Thymus (tissue), 14 donors: ENCODE data around the gene SPIN1. TPM values are rescaled to one million over a fixed set of nuclear protein-coding genes. Genes with fewer than 3 reads are reported as not detected.
"Not testable (repeated sequence)": the region's sequence is repeated elsewhere in the genome, so short reads cannot be mapped to it uniquely, and the experiment has no call there.

Source experiments
- DNase-seq, 9 donors: peaks; one replicate each; pipeline ENCODE4 v3.0.0-alpha.2; 2013; ENCODE audit warnings: low spot score in 9 of 9, low read depth in 6 of 9, missing footprints in 1 of 9
- H3K27ac ChIP-seq, 2 donors: one replicate each; pipeline ENCODE4 v1.5.1; 2013; ENCODE audit warnings: control low read depth in 1 of 2, low read depth in 1 of 2, low read length in 1 of 2, mild to moderate bottlenecking in 1 of 2, moderate library complexity in 1 of 2
- H3K27me3 ChIP-seq, 2 donors: one replicate each; pipeline ENCODE4 v1.5.1; 2013; ENCODE audit warnings: low read length in 1 of 2; ENCODE audit not compliant: control insufficient read depth in 2 of 2, insufficient read depth in 1 of 2
- H3K36me3 ChIP-seq, 2 donors: one replicate each; pipeline ENCODE4 v1.5.1; 2013; ENCODE audit warnings: low read length in 1 of 2, mild to moderate bottlenecking in 1 of 2, moderate library complexity in 1 of 2; ENCODE audit not compliant: control insufficient read depth in 2 of 2, insufficient read depth in 2 of 2
- H3K4me1 ChIP-seq, 2 donors: one replicate each; pipeline ENCODE4 v1.5.1; 2013; ENCODE audit warnings: low read length in 2 of 2; ENCODE audit not compliant: control insufficient read depth in 2 of 2, insufficient read depth in 2 of 2
- H3K4me3 ChIP-seq, 2 donors: one replicate each; pipeline ENCODE4 v1.5.1; 2013; ENCODE audit warnings: low read length in 2 of 2, control low read depth in 1 of 2, mild to moderate bottlenecking in 1 of 2
- H3K9me3 ChIP-seq, 2 donors: one replicate each; pipeline ENCODE4 v1.5.1; 2013; ENCODE audit warnings: low read length in 1 of 2, mild to moderate bottlenecking in 1 of 2; ENCODE audit not compliant: control insufficient read depth in 2 of 2, insufficient read depth in 1 of 2
- WGBS: extraction: QIAGEN DNeasy Blood & Tissue Kit; methylation state at CpG from one replicate; pipeline ENCODE4 v1.1.7; 2013; 5-methylcytosine and 5-hydroxymethylcytosine counted together
- long read RNA-seq, 10 donors: transcript quantifications; one replicate each; lab custom pipeline, GENCODE V29; 2026
- polyA plus RNA-seq: library from polyadenylated mRNA; stranded (reverse); fragments of 200-250 nt; gene quantifications from one replicate; pipeline ENCODE4 v1.2.3, GENCODE V29; 2013
- total RNA-seq: library from RNA; stranded (reverse); fragments of 120-200 nt; gene quantifications from one replicate; pipeline ENCODE4 v1.2.4, GENCODE V29; 2013
- donor health status: healthy.

SPIN1 gene
- total RNA-seq = 36.9 TPM
- 41.0 TPM for polyA plus RNA-seq
- long read RNA-seq, donor 1, full-length matches to known transcripts = 1 of 1 reads
- long read RNA-seq, donor 1, partial matches to known transcripts = 0 of 1 reads
- long read RNA-seq, donor 1, other reads (novel, unspliced or antisense) = 0 of 1 reads
- long read RNA-seq, donor 2 = 0 reads
- long read RNA-seq, donor 3, full-length matches to known transcripts = 11 of 11 reads
- long read RNA-seq, donor 3, partial matches to known transcripts = 0 of 11 reads
- long read RNA-seq, donor 3, other reads (novel, unspliced or antisense) = 0 of 11 reads
- long read RNA-seq, donor 4, full-length matches to known transcripts = 8 of 8 reads
- long read RNA-seq, donor 4, partial matches to known transcripts = 0 of 8 reads
- long read RNA-seq, donor 4, other reads (novel, unspliced or antisense) = 0 of 8 reads
- long read RNA-seq, donor 5, full-length matches to known transcripts = 19 of 19 reads
- long read RNA-seq, donor 5, partial matches to known transcripts = 0 of 19 reads
- long read RNA-seq, donor 5, other reads (novel, unspliced or antisense) = 0 of 19 reads
- long read RNA-seq, donor 6, full-length matches to known transcripts = 18 of 18 reads
- long read RNA-seq, donor 6, partial matches to known transcripts = 0 of 18 reads
- long read RNA-seq, donor 6, other reads (novel, unspliced or antisense) = 0 of 18 reads
- long read RNA-seq, donor 7, full-length matches to known transcripts = 13 of 18 reads
- long read RNA-seq, donor 7, partial matches to known transcripts = 5 of 18 reads
- long read RNA-seq, donor 7, other reads (novel, unspliced or antisense) = 0 of 18 reads
- long read RNA-seq, donor 8, full-length matches to known transcripts = 9 of 9 reads
- long read RNA-seq, donor 8, partial matches to known transcripts = 0 of 9 reads
- long read RNA-seq, donor 8, other reads (novel, unspliced or antisense) = 0 of 9 reads
- long read RNA-seq, donor 9, full-length matches to known transcripts = 6 of 6 reads
- long read RNA-seq, donor 9, partial matches to known transcripts = 0 of 6 reads
- long read RNA-seq, donor 9, other reads (novel, unspliced or antisense) = 0 of 6 reads
- long read RNA-seq, donor 10, full-length matches to known transcripts = 9 of 9 reads
- long read RNA-seq, donor 10, partial matches to known transcripts = 0 of 9 reads
- long read RNA-seq, donor 10, other reads (novel, unspliced or antisense) = 0 of 9 reads

DNA sequence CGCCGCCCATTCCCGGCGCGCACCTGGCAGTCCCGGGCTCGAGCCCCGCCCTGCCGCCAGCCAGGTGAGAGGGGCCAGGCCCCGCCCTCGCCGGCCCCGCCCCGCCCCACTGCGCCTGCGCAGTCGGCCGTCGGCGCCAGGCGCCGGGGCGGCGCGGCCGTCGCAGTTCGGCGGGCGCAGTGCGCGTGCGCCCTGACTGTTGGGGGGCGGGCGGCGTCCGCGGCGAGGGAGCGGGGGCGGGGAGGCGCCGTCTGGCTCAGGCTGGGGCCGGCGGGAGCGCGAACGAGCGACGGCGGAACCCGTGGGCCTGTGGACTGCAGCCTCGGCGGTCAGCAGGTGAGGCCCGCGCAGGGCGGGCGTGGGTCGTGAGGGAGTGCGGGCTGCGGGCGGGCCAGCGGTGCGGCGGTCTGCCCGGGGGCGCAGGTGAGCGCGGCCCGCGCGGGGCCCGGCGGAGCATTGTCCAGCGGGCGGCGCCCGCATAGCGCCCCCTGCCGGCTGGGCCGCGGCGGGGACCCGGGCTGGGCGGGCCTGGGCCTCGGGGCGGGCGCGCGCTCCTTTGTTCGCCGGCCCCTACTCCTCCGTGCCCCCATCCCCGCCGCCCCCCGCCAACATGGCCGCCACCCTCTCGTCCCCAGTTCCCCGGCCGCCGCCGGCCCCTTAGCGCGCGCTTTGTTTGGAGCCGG is at the start of gene SPIN1:
SPIN1 (plus strand) TSS at position 242 of the 683 bp plus-strand sequence. CDS start 38,096 bp downstream, outside the sequence.
- under 1% methylated on average over 105 of the region's 106 CpGs for WGBS
- Histone ChIP-seq H3K27me3 (no peaks in the 10 kb centered on the region), H3K36me3 (no peaks in the 10 kb centered on the region), H3K4me3 (peak within 1 kb of the TSS; percentile 76 to 97), H3K4me1 (peaks cover 14 to 16% of the 10 kb centered on the region in 2 donors), H3K27ac (peak within 1 kb of the TSS; percentile 91 to 97), H3K9me3 (no peaks in the 10 kb centered on the region)
- DNase-seq = peak; percentile 41 to 91 (median 76)

DNA sequence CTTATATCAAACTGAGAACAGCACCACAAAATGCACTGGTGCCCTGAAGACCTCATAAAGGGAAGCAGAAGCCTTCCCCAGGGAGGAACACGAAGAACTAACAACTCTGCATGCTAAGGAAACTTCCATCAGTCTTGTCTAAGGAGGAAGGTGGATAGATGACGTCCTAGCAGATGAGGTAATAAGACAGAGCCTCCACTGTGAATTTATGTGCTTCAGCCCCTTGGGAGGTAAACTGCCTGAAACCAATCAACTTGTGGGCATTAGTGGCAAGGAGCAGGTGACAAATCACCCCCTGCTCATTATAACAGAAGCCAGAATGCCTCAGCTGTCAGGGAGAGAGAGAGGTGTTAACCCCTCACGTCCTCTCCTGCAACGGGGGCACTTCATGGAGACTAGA is 48.9 kb upstream of the SPIN1 start:
- Histone ChIP-seq H3K9me3 (no peaks in the 10 kb centered on the region), H3K36me3 (no peaks in the 10 kb centered on the region), H3K4me3 (no peak overlapping the region), H3K4me1 (peaks cover 0 to 6% of the 10 kb centered on the region in 2 donors), H3K27ac (no peak overlapping the region), H3K27me3 (no peaks in the 10 kb centered on the region)
- DNase-seq = no peak
- 51% methylated on average over 4 of the region's 4 CpGs for WGBS

DNA sequence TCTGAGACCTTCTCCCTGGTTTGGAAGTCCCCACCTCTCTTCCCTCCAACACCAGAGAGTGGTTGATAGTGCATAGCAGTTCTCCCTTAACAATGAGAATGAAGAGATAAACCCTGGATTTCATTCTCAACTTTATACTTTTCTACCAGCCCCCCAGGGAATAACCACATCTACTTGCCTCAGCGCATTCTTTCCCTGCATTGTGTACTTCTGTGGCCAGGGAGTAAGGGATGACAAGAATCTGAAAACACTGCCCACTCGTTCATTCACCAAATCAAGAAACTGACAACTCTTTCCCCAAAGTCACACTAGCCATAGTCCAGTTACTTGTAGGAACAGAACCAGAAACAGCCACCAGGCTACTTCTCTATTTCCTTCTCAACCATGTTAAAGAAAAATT is 46.0 kb upstream of the SPIN1 start:
- no peak for DNase-seq
- Histone ChIP-seq H3K4me1 (peaks cover 0 to 6% of the 10 kb centered on the region in 2 donors), H3K4me3 (no peak overlapping the region), H3K27ac (no peak overlapping the region), H3K27me3 (no peaks in the 10 kb centered on the region), H3K9me3 (no peaks in the 10 kb centered on the region), H3K36me3 (no peaks in the 10 kb centered on the region)
- 91% methylated on average over 2 of the region's 2 CpGs for WGBS

DNA sequence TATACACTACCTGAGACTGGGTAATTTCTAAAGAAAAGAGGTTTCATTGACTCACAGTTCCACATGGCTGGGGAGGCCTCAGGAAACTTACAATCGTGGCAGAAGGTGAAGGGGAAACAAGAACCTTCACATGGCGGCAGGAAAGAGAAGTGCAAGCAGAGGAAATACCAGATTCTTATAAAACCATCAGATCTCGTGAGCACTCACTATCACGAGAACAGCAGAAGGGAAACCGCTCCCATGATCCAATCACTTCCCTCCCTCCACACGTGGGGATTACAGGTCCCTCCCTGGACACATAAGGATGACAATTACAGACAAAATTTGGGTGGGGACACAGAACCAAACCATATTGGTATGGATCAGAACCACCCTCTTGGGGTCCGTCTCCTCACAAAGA is 44.2 kb upstream of the SPIN1 start:
- Histone ChIP-seq H3K27me3 (no peaks in the 10 kb centered on the region), H3K9me3 (no peaks in the 10 kb centered on the region), H3K4me3 (no peak overlapping the region), H3K36me3 (no peaks in the 10 kb centered on the region), H3K27ac (no peak overlapping the region), H3K4me1 (peaks cover 0 to 6% of the 10 kb centered on the region in 2 donors)
- DNase-seq = no peak
- 87% methylated on average over 7 of the region's 7 CpGs for WGBS

DNA sequence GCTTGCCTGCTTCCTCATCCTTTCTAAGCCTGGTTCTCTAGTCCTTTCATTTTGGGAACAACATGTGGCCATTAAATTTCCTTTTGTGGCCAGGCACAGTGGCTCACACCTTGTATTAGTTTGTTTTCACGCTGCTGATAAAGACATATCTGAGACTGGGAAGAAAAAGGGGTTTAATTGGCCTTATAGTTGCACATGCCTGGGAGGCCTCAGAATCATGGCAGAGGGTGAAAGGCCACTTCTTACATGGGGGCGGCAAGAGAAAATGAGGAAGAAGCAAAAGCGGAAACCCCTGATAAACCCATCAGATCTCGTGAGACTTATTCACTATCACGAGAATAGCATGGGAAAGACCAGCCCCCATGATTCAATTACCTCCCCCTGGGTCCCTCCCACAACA is 37.9 kb upstream of the SPIN1 start:
- not testable (repeated sequence) for H3K4me1 ChIP-seq, H3K9me3 ChIP-seq, H3K27me3 ChIP-seq, H3K4me3 ChIP-seq, H3K27ac ChIP-seq, DNase-seq, H3K36me3 ChIP-seq
- WGBS = 97% methylated on average over 5 of the region's 5 CpGs

DNA sequence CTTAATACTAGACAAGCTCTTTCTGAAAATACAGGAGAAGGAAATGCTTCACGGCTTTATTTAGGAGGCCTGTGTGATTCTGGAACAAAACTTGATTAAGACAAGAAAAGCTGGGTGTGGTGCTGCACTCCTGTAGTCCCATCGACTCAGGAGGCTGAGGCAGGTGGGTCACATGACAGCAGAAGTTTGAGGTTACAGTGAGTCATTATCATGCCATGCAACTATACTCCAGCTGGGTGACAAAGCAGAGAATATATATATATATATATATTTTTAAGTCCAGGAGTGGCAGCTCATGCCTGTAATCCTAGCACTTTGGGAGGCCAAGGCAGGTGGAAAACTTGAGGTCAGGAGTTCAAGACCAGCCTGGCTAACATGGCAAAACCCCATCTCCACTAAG is 33.1 kb upstream of the SPIN1 start:
- Histone ChIP-seq H3K9me3 (no peaks in the 10 kb centered on the region), H3K27me3 (no peaks in the 10 kb centered on the region), H3K27ac (no peak overlapping the region), H3K4me1 (no peaks in the 10 kb centered on the region), H3K36me3 (no peaks in the 10 kb centered on the region), H3K4me3 (no peak overlapping the region)
- DNase-seq = no peak
- 84% methylated on average over 2 of the region's 2 CpGs for WGBS

DNA sequence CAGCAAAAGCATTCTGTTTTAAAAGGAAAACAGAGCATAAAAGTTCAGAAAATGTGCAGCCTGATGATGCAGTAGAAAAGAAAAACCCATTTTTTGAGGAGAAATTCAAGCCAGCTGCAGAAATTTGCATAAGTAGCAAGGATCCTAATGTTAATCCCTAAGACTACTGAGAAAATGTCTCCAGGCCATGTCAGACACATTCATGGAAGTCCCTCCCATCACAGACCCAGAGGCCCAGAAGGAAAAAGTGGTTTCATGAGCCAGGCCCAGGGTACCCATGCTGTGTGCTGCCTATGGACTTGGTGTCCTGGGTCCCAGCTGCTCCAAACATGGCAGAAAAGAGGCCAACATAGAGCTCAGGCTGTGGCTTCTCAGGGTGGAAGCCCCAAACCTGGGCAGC is 31.0 kb upstream of the SPIN1 start:
- not testable (repeated sequence) for H3K4me1 ChIP-seq, H3K27ac ChIP-seq, DNase-seq, H3K36me3 ChIP-seq, H3K4me3 ChIP-seq, H3K9me3 ChIP-seq, H3K27me3 ChIP-seq

DNA sequence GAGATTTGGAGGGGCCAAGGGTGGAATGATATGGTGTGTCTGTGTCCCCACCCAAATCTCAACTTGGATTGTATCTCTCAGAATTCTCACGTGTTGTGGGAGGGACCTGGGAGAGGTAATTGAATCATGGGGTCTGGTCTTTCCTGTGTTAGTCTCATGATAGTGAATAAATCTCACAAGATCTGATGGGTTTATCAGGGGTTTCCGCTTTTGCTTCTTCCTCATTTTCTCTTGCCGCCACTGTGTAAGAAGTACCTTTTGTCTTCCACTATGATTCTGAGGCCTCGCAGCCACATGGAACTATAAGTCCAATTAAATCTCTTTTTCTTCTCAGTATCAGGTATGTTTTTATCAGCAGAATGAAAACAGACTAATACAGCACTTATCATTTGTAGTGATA is 29.5 kb upstream of the SPIN1 start:
- H3K36me3 ChIP-seq = no peaks in the 10 kb centered on the region
- no peaks in the 10 kb centered on the region for H3K9me3 ChIP-seq
- WGBS = 94% methylated on average over 4 of the region's 4 CpGs
- H3K27ac ChIP-seq = no peak overlapping the region
- no peak for DNase-seq
- H3K4me3 ChIP-seq = no peak overlapping the region
- no peaks in the 10 kb centered on the region for H3K27me3 ChIP-seq
- H3K4me1 ChIP-seq = no peaks in the 10 kb centered on the region
